Upper lobe of left lung (tissue), 6 donors: ENCODE data around the gene GIMAP5. TPM values are rescaled to one million over a fixed set of nuclear protein-coding genes. Genes with fewer than 3 reads are reported as not detected.

Source experiments
- ATAC-seq, 2 donors: fragments of 200-7000 bp; cut with Tn5 transposase; one replicate each; pipeline ENCODE4 v1.9.1; 2022; ENCODE audit warnings: mild to moderate bottlenecking in 2 of 2, moderate library complexity in 2 of 2; ENCODE audit not compliant: low FRiP score in 2 of 2
- DNase-seq, 2 donors: peaks; one replicate each; pipeline ENCODE4 v3.0.0-alpha.2; 2019 to 2020
- H3K27ac ChIP-seq, 4 donors: fragments of 200-600 bp; sonication (generic); one replicate each; pipeline ENCODE4 v1.5.1; 2016 to 2019
- H3K27me3 ChIP-seq, 4 donors: fragments of 200-600 bp; sonication (generic); one replicate each; pipeline ENCODE4 v1.5.1; 2017 to 2019
- H3K36me3 ChIP-seq, 4 donors: fragments of 200-600 bp; sonication (generic); one replicate each; pipeline ENCODE4 v1.5.1; 2016 to 2019
- H3K4me1 ChIP-seq, 4 donors: fragments of 200-600 bp; sonication (generic); one replicate each; pipeline ENCODE4 v1.5.1; 2018 to 2019
- H3K4me3 ChIP-seq, 4 donors: fragments of 200-600 bp; sonication (generic); one replicate each; pipeline ENCODE4 v1.5.1; 2017 to 2019; ENCODE audit warnings: mild to moderate bottlenecking in 2 of 4, moderate library complexity in 1 of 4
- H3K9me3 ChIP-seq, 4 donors: fragments of 200-600 bp; sonication (generic); one replicate each; pipeline ENCODE4 v1.5.1; 2018 to 2019
- CTCF ChIP-seq, 6 experiments: fragments of 450-650 bp in 4 of 6; fragments of 200-600 bp in 2 of 6; sonication (generic) in 2 of 6; IDR thresholded peaks; one replicate each; pipeline ENCODE4 v1.5.1; 2016 to 2019; ENCODE audit warnings: antibody characterized with exemption in 6 of 6
- EP300 ChIP-seq, 4 donors: sonication (generic); formaldehyde crosslinking; IDR thresholded peaks; one replicate each; pipeline ENCODE4 v1.5.1; 2017; ENCODE audit warnings: antibody characterized with exemption in 4 of 4, control low read depth in 2 of 4
- POLR2A ChIP-seq, 4 donors: fragments of 450-650 bp; IDR thresholded peaks; one replicate each; pipeline ENCODE4 v1.5.1; 2016 to 2017; ENCODE audit warnings: antibody characterized with exemption in 4 of 4, mild to moderate bottlenecking in 2 of 4
- POLR2AphosphoS5 ChIP-seq, 2 donors: sonication (generic); formaldehyde crosslinking; IDR thresholded peaks; one replicate each; pipeline ENCODE4 v1.5.1; 2017; ENCODE audit warnings: antibody characterized with exemption in 2 of 2
- WGBS, 2 donors: methylation state at CpG; one replicate each; pipeline ENCODE4 v1.1.5; 2017 to 2018; 5-methylcytosine and 5-hydroxymethylcytosine counted together
- total RNA-seq, 6 donors: library from RNA; depleted of rRNA in 4 of 6; stranded (reverse); fragments of >200 nt in 4 of 6; gene quantifications; one replicate each; pipeline versions ENCODE4 v1.1.0 to v1.2.1, GENCODE V29; 2016 to 2021
- donor health status: DM: no; HTN: no; CAD: no; lungs with moderate emphysema.
- donor health status: DM: no; HTN: yes; CAD: no; lungs with severe emphysema.

Gene GIMAP5
- total RNA-seq, 6 donors from 2014 or later = 28.0 to 103 (median 41.3) TPM

GRCh38 chr7:150723467-150723866 lies 13.8 kb upstream of the GIMAP5 start:
- Histone ChIP-seq H3K4me1 (peaks cover 17 to 28% (median 23%) of the 10 kb centered on the region in 4 donors), H3K27me3 (no peaks in the 10 kb centered on the region), H3K27ac (no peak overlapping the region), H3K36me3 (peaks cover 0 to 37% (median 13%) of the 10 kb centered on the region in 4 donors), H3K4me3 (no peak overlapping the region), H3K9me3 (peaks cover 0 to 12% (median 4%) of the 10 kb centered on the region in 4 donors)
- DNase-seq (no peak), ATAC-seq (no peak)
- TF ChIP-seq CTCF (IDR thresholded peaks at IDR 0.05) = no peak
- no peak for TF ChIP-seq EP300 (IDR thresholded peaks at IDR 0.05)
- TF ChIP-seq POLR2A (IDR thresholded peaks at IDR 0.05) = no peak
- TF ChIP-seq POLR2AphosphoS5 (IDR thresholded peaks at IDR 0.05) = no peak
- WGBS, 2 donors = 45 to 77% methylated on average over 1 of the region's 1 CpG

- Histone ChIP-seq H3K36me3 (peaks cover 0 to 12% (median 1%) of the 10 kb centered on the region in 4 donors), H3K4me1 (peaks cover 2 to 6% (median 4%) of the 10 kb centered on the region in 4 donors), H3K9me3 (peaks cover 0 to 12% (median 8%) of the 10 kb centered on the region in 4 donors), H3K27me3 (no peaks in the 10 kb centered on the region), H3K27ac (no peak overlapping the region), H3K4me3 (no peak overlapping the region)
- no peak for DNase-seq
- WGBS, 2 donors = 74 to 84% methylated on average over 3 of the region's 3 CpGs
- no peak for ATAC-seq
- no peak for TF ChIP-seq EP300 (IDR thresholded peaks at IDR 0.05)
- no peak for TF ChIP-seq POLR2A (IDR thresholded peaks at IDR 0.05)
- no peak for TF ChIP-seq CTCF (IDR thresholded peaks at IDR 0.05)
- TF ChIP-seq POLR2AphosphoS5 (IDR thresholded peaks at IDR 0.05) = no peak
These were observed 9.8 kb upstream of the GIMAP5 start for GRCh38 chr7:150727381-150727780.

GRCh38 chr7:150728011-150728410 lies 9.2 kb upstream of the GIMAP5 start:
- H3K9me3 ChIP-seq = peaks cover 0 to 12% (median 8%) of the 10 kb centered on the region in 4 donors
- no peak for DNase-seq
- no peak for ATAC-seq
- H3K27me3 ChIP-seq = no peaks in the 10 kb centered on the region
- H3K36me3 ChIP-seq = peaks cover 0 to 7% (median 1%) of the 10 kb centered on the region in 4 donors
- TF ChIP-seq POLR2AphosphoS5 (IDR thresholded peaks at IDR 0.05) (no peak), CTCF (IDR thresholded peaks at IDR 0.05) (no peak), EP300 (IDR thresholded peaks at IDR 0.05) (no peak), POLR2A (IDR thresholded peaks at IDR 0.05) (no peak)
- no peak overlapping the region for H3K27ac ChIP-seq
- no peak overlapping the region for H3K4me3 ChIP-seq
- no peaks in the 10 kb centered on the region for H3K4me1 ChIP-seq

- no peak overlapping the region for H3K4me3 ChIP-seq
- ATAC-seq = no peak
These were observed 8.6 kb upstream of the GIMAP5 start for GRCh38 chr7:150728609-150729008.

More at GRCh38 chr7:150728609-150729008, 8.6 kb upstream of the GIMAP5 start:
- H3K4me1 ChIP-seq = no peaks in the 10 kb centered on the region
- H3K27me3 ChIP-seq = no peaks in the 10 kb centered on the region
- H3K36me3 ChIP-seq = peaks cover 0 to 7% (median 1%) of the 10 kb centered on the region in 4 donors
- no peak overlapping the region for H3K27ac ChIP-seq
- no peak for DNase-seq
- no peak for TF ChIP-seq CTCF (IDR thresholded peaks at IDR 0.05)
- TF ChIP-seq EP300 (IDR thresholded peaks at IDR 0.05) = no peak
- no peak for TF ChIP-seq POLR2AphosphoS5 (IDR thresholded peaks at IDR 0.05)
- TF ChIP-seq POLR2A (IDR thresholded peaks at IDR 0.05) = no peak
- H3K9me3 ChIP-seq = peaks cover 0 to 12% (median 8%) of the 10 kb centered on the region in 4 donors
